Psoas muscle (tissue), 8 donors: ENCODE data around the gene MACO1. TPM values are rescaled to one million over a fixed set of nuclear protein-coding genes. Genes with fewer than 3 reads are reported as not detected.
A peak's percentile ranks its signal among the peaks of the same experiment; 100 is the strongest.
"Not testable (repeated sequence)": the region's sequence is repeated elsewhere in the genome, so short reads cannot be mapped to it uniquely, and the experiment has no call there.

Source experiments
- ATAC-seq, 4 donors: fragments of 200-7000 bp; cut with Tn5 transposase; one replicate each; pipeline ENCODE4 v1.9.1; 2020; ENCODE audit warnings: moderate library complexity in 3 of 4, mild to moderate bottlenecking in 2 of 4
- DNase-seq, 2 donors: peaks; one replicate each; pipeline ENCODE4 v3.0.0-alpha.2; 2020
- H3K27ac ChIP-seq: fragments of 200-600 bp; one replicate; pipeline ENCODE4 v1.8.0; 2022
- H3K27me3 ChIP-seq, 3 donors: fragments of 200-600 bp in 1 of 3; one replicate each; pipeline versions ENCODE4 v1.6.1 to v1.8.0; 2013 to 2022; ENCODE audit warnings: low read length in 2 of 3, mild to moderate bottlenecking in 2 of 3, moderate library complexity in 1 of 3; ENCODE audit not compliant: insufficient read depth in 3 of 3
- H3K36me3 ChIP-seq, 2 donors: fragments of 200-600 bp in 1 of 2; one replicate each; pipeline versions ENCODE4 v1.6.1 to v1.8.0; 2013 to 2022; ENCODE audit warnings: low read depth in 1 of 2, mild to moderate bottlenecking in 1 of 2, moderate library complexity in 1 of 2; ENCODE audit not compliant: insufficient read depth in 1 of 2
- H3K4me1 ChIP-seq: fragments of 200-600 bp; one replicate; pipeline ENCODE4 v1.8.0; 2022
- H3K4me3 ChIP-seq: fragments of 200-600 bp; one replicate; pipeline ENCODE4 v1.8.0; 2022; ENCODE audit warnings: mild to moderate bottlenecking
- H3K9me3 ChIP-seq: fragments of 200-600 bp; one replicate; pipeline ENCODE4 v1.8.0; 2022
- CTCF ChIP-seq: fragments of 200-600 bp; IDR thresholded peaks from one replicate; pipeline ENCODE4 v1.8.0; 2022; ENCODE audit warnings: antibody characterized with exemption
- WGBS, 3 donors: extraction: QIAGEN DNeasy Blood & Tissue Kit; methylation state at CpG; one replicate each; pipeline versions ENCODE4 v1.1.6 to v1.1.7; 2013; 5-methylcytosine and 5-hydroxymethylcytosine counted together
- intact Hi-C, 2 donors: fragments of 100-400 bp; cut with DNase I; formaldehyde crosslinking; loops; one replicate each; pipeline versions ENCODE4 v1.11.0 to v1.14.2; 2022
- polyA plus RNA-seq, 3 donors: library from polyadenylated mRNA; stranded (reverse); fragments of 200-250 nt; gene quantifications; one replicate each; pipeline ENCODE4 v1.2.3, GENCODE V29; 2013
- total RNA-seq, 4 donors: library from RNA; stranded (reverse); fragmentation: NEBNext Ultra II Directional in 2 of 4; extraction: Animal tissue kit (Norgen Biotek cat#: 25700) in 2 of 4; gene quantifications; one replicate each; pipeline versions ENCODE4 v1.2.1 to v1.2.4, GENCODE V29; 2021 to 2023
- donor health status: healthy with polysubstance abuse.
- donor health status: DM: no; HTN: no; CAD: no; lungs with moderate emphysema.
- donor health status: Bipolar disorder and iron deficiency.
- donor health status: healthy.
- donor health status: DM: yes; HTN: yes; CAD: no.
- donor health status: DM: no; HTN: no; CAD: no.
- donor health status: DM: no; HTN: no; CAD: no.
- donor health status: DM: yes; HTN: yes; CAD: no.

Gene MACO1
- total and polyA plus RNA-seq, 7 donors: 8.8 to 49.7 (median 31.1) TPM

GRCh38 chr1:25392841-25393240 is 37.9 kb upstream of the MACO1 start:
- Histone ChIP-seq H3K36me3 (no peaks in the 10 kb centered on the region), H3K4me1 (no peaks in the 10 kb centered on the region), H3K27me3 (no peaks in the 10 kb centered on the region), H3K4me3 (no peak overlapping the region), H3K9me3 (no peaks in the 10 kb centered on the region), H3K27ac (no peak overlapping the region)
- intact Hi-C loops: no loop called here
- WGBS, 3 donors: 83 to 92% (median 83%) methylated on average over 6 of the region's 6 CpGs
- TF ChIP-seq CTCF: no peak
- ATAC-seq (no peak), DNase-seq (no peak)

GRCh38 chr1:25397549-25397948 is 33.1 kb upstream of the MACO1 start:
- DNase-seq, intact Hi-C loops, H3K9me3 ChIP-seq, ATAC-seq, H3K4me1 ChIP-seq, H3K27ac ChIP-seq, H3K36me3 ChIP-seq, H3K4me3 ChIP-seq, H3K27me3 ChIP-seq: not testable (repeated sequence)
- WGBS, 3 donors: 63 to 68% (median 64%) methylated on average over 2 to 3 of the region's 10 CpGs

- H3K27me3 ChIP-seq, DNase-seq, H3K9me3 ChIP-seq, H3K4me3 ChIP-seq, ATAC-seq, H3K4me1 ChIP-seq, intact Hi-C loops, H3K36me3 ChIP-seq, H3K27ac ChIP-seq: not testable (repeated sequence)
- WGBS, 3 donors: no CpG with 5 or more reads among the region's 2 CpGs
Observed at GRCh38 chr1:25398079-25398478, 32.6 kb upstream of the MACO1 start.

- H3K9me3 ChIP-seq, H3K27me3 ChIP-seq, DNase-seq, H3K27ac ChIP-seq, H3K36me3 ChIP-seq, H3K4me3 ChIP-seq, H3K4me1 ChIP-seq: not testable (repeated sequence)
- TF ChIP-seq CTCF: peak; percentile 33
- peak; percentile 72 to 90 (median 84) for ATAC-seq
- intact Hi-C loops: loop anchor here (5.0 kb wide), 1 partner anchor 119 kb away; no protein-coding TSS in a partner anchor
- WGBS, 3 donors: 18 to 25% (median 19%) methylated on average over 5 to 6 of the region's 8 CpGs
Observed at GRCh38 chr1:25402947-25403803, 27.5 kb upstream of the MACO1 start.

- intact Hi-C loops: loop anchor here in 1 of 2 donors (5.0 kb wide), 1 partner anchor 119 kb away; no protein-coding TSS in a partner anchor
- WGBS, 3 donors: 69 to 76% (median 73%) methylated on average over 7 to 9 of the region's 12 CpGs
- H3K4me3 ChIP-seq, DNase-seq, H3K27ac ChIP-seq, H3K4me1 ChIP-seq, ATAC-seq, H3K9me3 ChIP-seq, H3K27me3 ChIP-seq, H3K36me3 ChIP-seq: not testable (repeated sequence)
Observed at GRCh38 chr1:25405731-25406305, 24.9 kb upstream of the MACO1 start.

- not testable (repeated sequence) for H3K4me3 ChIP-seq, H3K27ac ChIP-seq, H3K36me3 ChIP-seq, ATAC-seq, H3K27me3 ChIP-seq, DNase-seq, H3K4me1 ChIP-seq, H3K9me3 ChIP-seq
- intact Hi-C loops: loop anchor here in 1 of 2 donors (5.0 kb wide), 1 partner anchor 123 kb away; no protein-coding TSS in a partner anchor
- WGBS, 3 donors: 80 to 87% (median 84%) methylated on average over 8 to 10 of the region's 10 CpGs
Observed at GRCh38 chr1:25409641-25410427, 20.9 kb upstream of the MACO1 start.

- H3K9me3 ChIP-seq, DNase-seq, H3K4me1 ChIP-seq, intact Hi-C loops, H3K27me3 ChIP-seq, ATAC-seq, H3K27ac ChIP-seq, H3K36me3 ChIP-seq, H3K4me3 ChIP-seq: not testable (repeated sequence)
- WGBS, 3 donors: 90 to 95% (median 92%) methylated on average over 12 to 13 of the region's 14 CpGs
Observed at GRCh38 chr1:25412872-25413623, 17.6 kb upstream of the MACO1 start.

- H3K27ac ChIP-seq, intact Hi-C loops: not testable (repeated sequence)
Observed at GRCh38 chr1:25414157-25414556, 16.5 kb upstream of the MACO1 start.

More at GRCh38 chr1:25414157-25414556, 16.5 kb upstream of the MACO1 start:
- not testable (repeated sequence) for H3K4me1 ChIP-seq, H3K4me3 ChIP-seq, H3K36me3 ChIP-seq, H3K9me3 ChIP-seq, DNase-seq, H3K27me3 ChIP-seq, ATAC-seq
- WGBS, 3 donors: 30 to 73% (median 33%) methylated on average over 1 to 3 of the region's 6 CpGs
